ENCODE measurements around the gene DDX10. TPM values are rescaled to one million over a fixed set of nuclear protein-coding genes. Genes with fewer than 3 reads are reported as not detected.
"Not testable (repeated sequence)": the region's sequence is repeated elsewhere in the genome, so short reads cannot be mapped to it uniquely, and the experiment has no call there.

The DDX10 gene
- polyA plus RNA-seq, 1 donor from 2014 or later, result 15.9 TPM

GRCh38 chr11:108734956-108735559 is 70.2 kb downstream of the DDX10 start:
- H3F3A ChIP-seq (ENCODE audit: insufficient read depth, low read length, poor library complexity, severe bottlenecking), result no peaks in the 10 kb centered on the region
- no peak overlapping the region for H3K27ac ChIP-seq (ENCODE audit: low read length)
- no peaks in the 10 kb centered on the region for H3K27me3 ChIP-seq (ENCODE audit: insufficient read depth, low read depth, low read length)
- TF ChIP-seq RAD21 (conservative IDR thresholded peaks at IDR 0.05), result no peak
- TF ChIP-seq REST (IDR thresholded peaks at IDR 0.05; ENCODE audit: borderline replicate concordance), result no peak
- TF ChIP-seq MXI1 (conservative IDR thresholded peaks at IDR 0.05; ENCODE audit: poor library complexity, severe bottlenecking), result no peak
- no peaks in the 10 kb centered on the region for H3K79me2 ChIP-seq (replicated peaks; ENCODE audit: insufficient read depth, low read length)
- no peak overlapping the region for H3K9ac ChIP-seq (ENCODE audit: low read length)
- H3K9me3 ChIP-seq (ENCODE audit: low read length), result no peaks in the 10 kb centered on the region
- H4K20me1 ChIP-seq (ENCODE audit: insufficient read depth), result no peaks in the 10 kb centered on the region
- no peak overlapping the region for H3K4me2 ChIP-seq (ENCODE audit: low read length)
- H3K9me2 ChIP-seq (ENCODE audit: insufficient read depth, low read length), result no peaks in the 10 kb centered on the region
- no peak overlapping the region for H2AFZ ChIP-seq (ENCODE audit: low read depth, low read length)
- no peak overlapping the region for H3K4me3 ChIP-seq (ENCODE audit: low read length)
- no peaks in the 10 kb centered on the region for H3K36me3 ChIP-seq (ENCODE audit: insufficient read depth, low read length)

GRCh38 chr11:108740132-108740531 is 75.3 kb downstream of the DDX10 start:
- H3K9ac ChIP-seq (ENCODE audit: low read length); H3K36me3 ChIP-seq (ENCODE audit: insufficient read depth, low read length); H3K4me3 ChIP-seq (ENCODE audit: low read length); H3K9me3 ChIP-seq (ENCODE audit: low read length); H4K20me1 ChIP-seq (ENCODE audit: insufficient read depth); H3K27me3 ChIP-seq (ENCODE audit: insufficient read depth, low read depth, low read length); H3K27ac ChIP-seq (ENCODE audit: low read length); H3F3A ChIP-seq (ENCODE audit: insufficient read depth, low read length, poor library complexity, severe bottlenecking); H2AFZ ChIP-seq (ENCODE audit: low read depth, low read length); H3K4me2 ChIP-seq (ENCODE audit: low read length); H3K79me2 ChIP-seq (replicated peaks; ENCODE audit: insufficient read depth, low read length); H3K9me2 ChIP-seq (ENCODE audit: insufficient read depth, low read length): not testable (repeated sequence)

- Histone ChIP-seq H3K4me2 (ENCODE audit: low read length) (no peak overlapping the region), H3K4me3 (ENCODE audit: low read length) (no peak overlapping the region), H3K9ac (ENCODE audit: low read length) (no peak overlapping the region), H4K20me1 (ENCODE audit: insufficient read depth) (no peaks in the 10 kb centered on the region), H3F3A (ENCODE audit: insufficient read depth, low read length, poor library complexity, severe bottlenecking) (no peaks in the 10 kb centered on the region), H3K27me3 (ENCODE audit: insufficient read depth, low read depth, low read length) (no peaks in the 10 kb centered on the region), H3K9me2 (ENCODE audit: insufficient read depth, low read length) (no peaks in the 10 kb centered on the region), H3K27ac (ENCODE audit: low read length) (no peak overlapping the region), H3K9me3 (ENCODE audit: low read length) (no peaks in the 10 kb centered on the region), H3K79me2 (replicated peaks; ENCODE audit: insufficient read depth, low read length) (no peaks in the 10 kb centered on the region), H2AFZ (ENCODE audit: low read depth, low read length) (no peak overlapping the region), H3K36me3 (ENCODE audit: insufficient read depth, low read length) (no peaks in the 10 kb centered on the region)
- no peak for TF ChIP-seq EZH2 (IDR thresholded peaks at IDR 0.05; ENCODE audit: borderline replicate concordance, insufficient read depth, low read length, poor library complexity, severe bottlenecking)
- no peak for TF ChIP-seq CTCF (IDR thresholded peaks at IDR 0.05; ENCODE audit: poor library complexity, severe bottlenecking)
- TF ChIP-seq RAD21 (conservative IDR thresholded peaks at IDR 0.05), result no peak
- no peak for TF ChIP-seq SMC3 (conservative IDR thresholded peaks at IDR 0.05; ENCODE audit: poor library complexity)
These were observed 79.0 kb downstream of the DDX10 start for GRCh38 chr11:108743851-108744250.
